Sigmoid colon (tissue), 7 donors: ENCODE measurements around the gene MAP1S. TPM values are rescaled to one million over a fixed set of nuclear protein-coding genes. Genes with fewer than 3 reads are reported as not detected.

ENCODE experiments used
- DNase-seq: peaks from one replicate; pipeline ENCODE4 v3.0.0-alpha.2; 2019
- H3K27ac ChIP-seq, 4 donors: fragments of 200-600 bp; sonication (generic); one replicate each; pipeline ENCODE4 v1.5.1; 2016 to 2019; ENCODE audit warnings: mild to moderate bottlenecking in 1 of 4
- H3K27me3 ChIP-seq, 3 donors: fragments of 200-600 bp; sonication (generic); one replicate each; pipeline ENCODE4 v1.5.1; 2019; ENCODE audit warnings: mild to moderate bottlenecking in 1 of 3
- H3K36me3 ChIP-seq, 4 donors: fragments of 200-600 bp; sonication (generic); one replicate each; pipeline ENCODE4 v1.5.1; 2016 to 2019
- H3K4me1 ChIP-seq, 4 donors: fragments of 200-600 bp; sonication (generic); one replicate each; pipeline ENCODE4 v1.5.1; 2017 to 2019
- H3K4me3 ChIP-seq, 4 donors: fragments of 200-600 bp; sonication (generic); one replicate each; pipeline ENCODE4 v1.5.1; 2017 to 2019; ENCODE audit warnings: mild to moderate bottlenecking in 2 of 4, moderate library complexity in 1 of 4
- H3K9me3 ChIP-seq, 4 donors: fragments of 200-600 bp in 3 of 4; sonication (generic) in 3 of 4; one replicate each; pipeline versions ENCODE4 v1.5.1 to v1.6.1; 2013 to 2019
- CTCF ChIP-seq, 4 experiments: fragments of 450-650 bp in 3 of 4; fragments of 200-600 bp in 1 of 4; IDR thresholded peaks; one replicate each; pipeline ENCODE4 v1.5.1; 2016 to 2019; ENCODE audit warnings: antibody characterized with exemption in 4 of 4, mild to moderate bottlenecking in 3 of 4, moderate library complexity in 2 of 4
- EP300 ChIP-seq, 4 donors: sonication (generic); formaldehyde crosslinking; IDR thresholded peaks; one replicate each; pipeline ENCODE4 v1.6.1; 2017; ENCODE audit warnings: antibody characterized with exemption in 4 of 4
- POLR2A ChIP-seq, 2 donors: fragments of 450-650 bp; IDR thresholded peaks; one replicate each; pipeline ENCODE4 v1.6.1; 2016; ENCODE audit warnings: antibody characterized with exemption in 2 of 2, mild to moderate bottlenecking in 2 of 2, moderate library complexity in 2 of 2
- POLR2AphosphoS5 ChIP-seq, 4 donors: sonication (generic); formaldehyde crosslinking; IDR thresholded peaks; one replicate each; pipeline ENCODE4 v1.6.1; 2017; ENCODE audit warnings: antibody characterized with exemption in 4 of 4
- WGBS, 2 donors: extraction: QIAGEN DNeasy Blood & Tissue Kit; methylation state at CpG; one replicate each; pipeline ENCODE4 v1.1.7; 2013; 5-methylcytosine and 5-hydroxymethylcytosine counted together
- intact Hi-C: fragments of 100-400 bp; cut with DNase I; formaldehyde crosslinking; loops from one replicate; pipeline ENCODE4 v1.15.1; 2023
- polyA plus RNA-seq, 3 donors: library from polyadenylated mRNA; stranded (reverse); fragments of 200-250 nt; gene quantifications; one replicate each; pipeline ENCODE4 v1.2.3, GENCODE V29; 2013
- total RNA-seq, 4 donors: library from RNA; depleted of rRNA; stranded (reverse); fragments of >200 nt; gene quantifications; one replicate each; pipeline ENCODE4 v1.1.0, GENCODE V29; 2016
- donor health status: healthy with polysubstance abuse.
- donor health status: Bipolar disorder and iron deficiency.
- donor health status: healthy.

MAP1S gene
- total and polyA plus RNA-seq, 7 donors, result 13.3 to 35.8 (median 15.7) TPM

- DNase-seq, result no peak
- H3K27ac ChIP-seq, result no peak overlapping the region
- no peaks in the 10 kb centered on the region for H3K36me3 ChIP-seq
- no peaks in the 10 kb centered on the region for H3K9me3 ChIP-seq
- intact Hi-C loops, result no loop called here
- peaks cover 0 to 24% (median 18%) of the 10 kb centered on the region in 4 donors for H3K4me1 ChIP-seq
- TF ChIP-seq POLR2AphosphoS5 (IDR thresholded peaks at IDR 0.05), result no peak
- no peak for TF ChIP-seq POLR2A (IDR thresholded peaks at IDR 0.05)
- TF ChIP-seq EP300 (IDR thresholded peaks at IDR 0.05), result no peak
- no peak for TF ChIP-seq CTCF (IDR thresholded peaks at IDR 0.05)
- no peak overlapping the region for H3K4me3 ChIP-seq
- peaks cover 31 to 88% (median 74%) of the 10 kb centered on the region in 3 donors for H3K27me3 ChIP-seq
- whole genome bisulfite sequencing, 2 donors, result 5 to 7% methylated on average over 24 of the region's 24 CpGs
Observed at GRCh38 chr19:17687141-17687856, 32.0 kb upstream of the MAP1S start.

- DNase-seq, result no peak
- intact Hi-C loops, result no loop called here
- H3K27me3 ChIP-seq, result peaks cover 31 to 82% (median 69%) of the 10 kb centered on the region in 3 donors
- 3 to 7% methylated on average over 77 of the region's 77 CpGs for WGBS, 2 donors
- H3K4me1 ChIP-seq, result peaks cover 0 to 24% (median 18%) of the 10 kb centered on the region in 4 donors
- no peak for TF ChIP-seq POLR2A (IDR thresholded peaks at IDR 0.05)
- H3K9me3 ChIP-seq, result no peaks in the 10 kb centered on the region
- H3K4me3 ChIP-seq, result no peak within 1 kb of the TSS
- H3K27ac ChIP-seq, result no peak within 1 kb of the TSS
- no peaks in the 10 kb centered on the region for H3K36me3 ChIP-seq
Observed at GRCh38 chr19:17687857-17688784, 31.2 kb upstream of the MAP1S start, which contains the start of gene UNC13A. TSS of gene UNC13A (minus strand) at chr19:17688354. CDS start at chr19:17688199, 155 bp downstream.

- H3K4me1 ChIP-seq, result peaks cover 0 to 24% (median 18%) of the 10 kb centered on the region in 4 donors
- no peak overlapping the region for H3K27ac ChIP-seq
- no peaks in the 10 kb centered on the region for H3K36me3 ChIP-seq
- H3K9me3 ChIP-seq, result no peaks in the 10 kb centered on the region
- intact Hi-C loops, result no loop called here
- TF ChIP-seq CTCF (IDR thresholded peaks at IDR 0.05), result no peak
- no peak for TF ChIP-seq EP300 (IDR thresholded peaks at IDR 0.05)
- no peak for TF ChIP-seq POLR2A (IDR thresholded peaks at IDR 0.05)
- TF ChIP-seq POLR2AphosphoS5 (IDR thresholded peaks at IDR 0.05), result no peak
- peaks cover 31 to 82% (median 61%) of the 10 kb centered on the region in 3 donors for H3K27me3 ChIP-seq
- WGBS, 2 donors, result 60 to 61% methylated on average over 10 of the region's 10 CpGs
- no peak for DNase-seq
- no peak overlapping the region for H3K4me3 ChIP-seq
Observed at GRCh38 chr19:17688853-17689595, 30.3 kb upstream of the MAP1S start.

GRCh38 chr19:17692566-17692965, 26.7 kb upstream of the MAP1S start:
- intact Hi-C loops, result no loop called here
- H3K27ac ChIP-seq, result no peak overlapping the region
- no peak overlapping the region for H3K4me3 ChIP-seq
- no peaks in the 10 kb centered on the region for H3K36me3 ChIP-seq
- peaks cover 0 to 10% (median 8%) of the 10 kb centered on the region in 4 donors for H3K4me1 ChIP-seq
- 73 to 79% methylated on average over 4 of the region's 4 CpGs for WGBS, 2 donors
- H3K9me3 ChIP-seq, result no peaks in the 10 kb centered on the region
- peaks cover 15 to 60% (median 39%) of the 10 kb centered on the region in 3 donors for H3K27me3 ChIP-seq
- TF ChIP-seq CTCF (IDR thresholded peaks at IDR 0.05), result no peak
- TF ChIP-seq POLR2AphosphoS5 (IDR thresholded peaks at IDR 0.05), result no peak
- TF ChIP-seq POLR2A (IDR thresholded peaks at IDR 0.05), result no peak
- TF ChIP-seq EP300 (IDR thresholded peaks at IDR 0.05), result no peak
- no peak for DNase-seq
